Upper lobe of left lung (tissue), 4 donors: Measurements from ENCODE around the gene BATF.

Source experiments
- CTCF ChIP-seq, 6 experiments: fragments of 450-650 bp in 4 of 6; fragments of 200-600 bp in 2 of 6; sonication (generic) in 2 of 6; IDR thresholded peaks; one replicate each; pipeline ENCODE4 v1.5.1; 2016 to 2019; ENCODE audit warnings: antibody characterized with exemption in 6 of 6
- POLR2A ChIP-seq, 4 donors: fragments of 450-650 bp; IDR thresholded peaks; one replicate each; pipeline ENCODE4 v1.5.1; 2016 to 2017; ENCODE audit warnings: antibody characterized with exemption in 4 of 4, mild to moderate bottlenecking in 2 of 4
- POLR2AphosphoS5 ChIP-seq, 2 donors: sonication (generic); formaldehyde crosslinking; IDR thresholded peaks; one replicate each; pipeline ENCODE4 v1.5.1; 2017; ENCODE audit warnings: antibody characterized with exemption in 2 of 2

- peak in 1 of 4 donors; percentile 15 for TF ChIP-seq POLR2A (IDR thresholded peaks at IDR 0.05)
- no peak for TF ChIP-seq CTCF (IDR thresholded peaks at IDR 0.05)
- peak in 1 of 2 donors; percentile 9 for TF ChIP-seq POLR2AphosphoS5 (IDR thresholded peaks at IDR 0.05)
These were observed 57.1 kb downstream of the BATF start for GRCh38 chr14:75579338-75579864.
